Activated CD8-positive, alpha-beta memory T cell treated with anti-CD3 and anti-CD28 coated beads for 24 hours (primary cell): Measurements from ENCODE around the gene HS1BP3.

Experiments
- DNase-seq: peaks from one replicate; pipeline ENCODE4 v3.0.0-alpha.2; 2020

HS1BP3 gene

GRCh38 chr2:20582600-20583221 is 68.2 kb downstream of the HS1BP3 start:
- DNase-seq = no peak

- no peak for DNase-seq
These were observed 70.0 kb downstream of the HS1BP3 start for GRCh38 chr2:20580690-20581437.

DNA sequence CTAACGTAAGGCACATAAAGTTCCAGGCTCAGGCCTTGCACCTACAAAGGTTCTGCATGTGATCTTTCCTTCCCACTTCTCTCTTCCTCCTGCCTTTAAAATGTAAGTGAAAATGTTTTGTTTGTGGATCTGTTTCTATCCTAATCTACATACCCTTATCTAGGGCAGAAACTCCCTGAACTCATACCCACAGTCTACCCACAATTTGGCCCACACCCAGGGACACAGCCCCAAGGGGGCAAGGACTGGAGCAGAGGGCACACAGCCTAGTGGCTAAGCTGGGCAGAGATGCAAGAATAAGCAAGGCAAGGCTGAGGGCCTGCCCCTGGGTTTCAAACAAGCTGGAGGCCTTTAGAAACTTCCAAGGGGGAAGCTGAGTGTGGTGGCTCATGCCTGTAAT is 71.0 kb downstream of the HS1BP3 start:
- no peak for DNase-seq

- DNase-seq = no peak
These were observed 71.7 kb downstream of the HS1BP3 start for GRCh38 chr2:20578895-20579825.

GRCh38 chr2:20578266-20578894 is 72.5 kb downstream of the HS1BP3 start:
- DNase-seq = no peak

- no peak for DNase-seq
These were observed 73.2 kb downstream of the HS1BP3 start for GRCh38 chr2:20577495-20578235.

- DNase-seq = peak; percentile 64
These were observed 74.2 kb downstream of the HS1BP3 start for GRCh38 chr2:20576598-20577115.

DNA sequence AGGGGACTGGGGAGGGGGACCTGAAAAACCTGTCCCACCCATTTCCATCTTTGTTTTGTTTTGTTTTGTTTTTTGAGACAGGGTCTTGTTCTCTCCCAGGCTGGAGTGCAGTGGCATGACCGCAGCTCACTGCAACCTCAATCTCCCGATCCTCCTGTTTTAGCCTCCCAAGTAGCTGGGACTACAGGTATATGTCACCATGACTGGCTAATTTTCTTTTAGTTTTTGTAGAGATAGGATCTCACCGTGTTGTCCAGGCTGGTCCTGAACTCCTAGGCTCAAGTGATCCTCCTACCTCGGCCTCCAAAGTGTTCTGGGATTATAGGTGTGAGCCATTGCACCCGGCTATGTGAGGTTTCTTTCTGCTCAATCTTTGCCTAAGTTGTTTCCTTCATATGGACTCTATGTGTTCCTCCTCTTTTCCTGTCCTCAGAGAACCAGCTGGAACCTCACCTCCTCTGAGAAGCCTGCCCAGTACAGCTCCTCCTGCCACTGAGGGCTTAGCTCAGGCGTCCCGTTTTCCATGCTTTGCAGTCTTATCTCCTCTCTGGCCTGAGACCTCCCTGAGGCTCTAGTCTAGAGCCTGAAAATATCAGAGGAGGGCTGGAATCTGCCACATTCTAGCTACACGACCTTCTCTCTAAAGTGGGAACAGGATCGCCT is 74.8 kb downstream of the HS1BP3 start:
- no peak for DNase-seq

GRCh38 chr2:20575414-20575813 is 75.5 kb downstream of the HS1BP3 start:
- no peak for DNase-seq

DNA sequence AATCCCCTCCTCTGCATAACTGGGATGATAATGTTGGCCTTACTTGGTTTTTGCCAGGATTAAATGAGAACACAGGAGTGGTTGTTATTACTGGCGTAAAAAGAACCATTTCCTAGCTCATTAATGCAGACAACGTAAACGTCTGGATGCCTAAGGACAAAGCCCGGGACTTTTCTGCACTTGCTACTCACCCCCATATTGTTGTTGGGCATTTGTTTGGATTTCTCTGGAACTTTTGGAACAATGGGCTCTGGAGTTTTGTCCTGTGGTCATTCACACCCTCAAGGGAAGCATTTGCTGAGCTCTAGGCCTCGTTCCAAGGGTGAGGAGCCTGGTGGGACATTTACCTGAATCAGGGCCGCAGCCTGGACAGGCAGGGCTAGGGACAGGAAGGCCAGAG is 76.0 kb downstream of the HS1BP3 start:
- DNase-seq = no peak

DNA sequence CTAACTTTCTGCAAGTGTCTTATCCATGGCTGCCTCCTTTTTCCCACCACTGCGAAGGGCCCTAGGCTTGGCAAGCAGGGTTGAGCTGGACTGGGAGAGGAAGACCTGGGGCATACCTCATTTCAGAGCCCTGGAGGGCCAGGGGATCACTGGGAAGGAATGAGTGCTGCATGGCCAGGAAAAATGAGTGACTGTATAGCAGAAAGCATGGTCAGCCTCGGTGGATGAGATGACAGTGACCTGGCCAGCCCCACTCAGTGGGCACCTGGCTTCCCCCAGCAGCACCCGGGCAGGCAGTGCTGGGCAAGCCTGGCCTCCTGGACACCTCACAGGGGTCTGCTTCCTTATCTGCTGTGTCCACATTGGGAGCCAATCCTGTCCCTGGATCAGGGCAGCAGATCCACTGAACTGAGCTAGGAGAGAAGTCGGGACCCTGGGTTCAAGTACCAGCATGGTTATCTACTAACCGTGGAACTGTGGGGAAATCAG is 76.4 kb downstream of the HS1BP3 start:
- DNase-seq = no peak

GRCh38 chr2:20573620-20574422 is 77.1 kb downstream of the HS1BP3 start:
- DNase-seq = no peak

DNA sequence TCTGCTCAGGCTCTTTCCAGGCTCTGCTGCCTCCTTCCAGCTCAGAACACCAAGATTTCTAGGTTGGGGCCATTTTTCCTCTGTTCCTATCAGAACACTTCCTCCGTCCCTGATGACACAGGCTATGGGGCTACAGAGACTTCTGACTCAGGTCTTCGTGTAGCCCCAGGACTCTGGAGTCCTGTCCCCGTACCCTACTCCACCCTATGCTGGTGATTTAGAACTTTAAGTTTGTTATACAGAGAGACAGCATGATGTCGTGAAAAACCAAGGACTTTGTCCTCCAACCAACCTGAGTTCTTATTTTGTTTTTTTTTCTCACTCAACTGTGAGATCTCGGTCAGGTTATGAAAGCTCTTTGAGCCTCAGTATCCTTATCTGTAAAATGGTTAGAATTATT is 78.7 kb downstream of the HS1BP3 start:
- no peak for DNase-seq

DNA sequence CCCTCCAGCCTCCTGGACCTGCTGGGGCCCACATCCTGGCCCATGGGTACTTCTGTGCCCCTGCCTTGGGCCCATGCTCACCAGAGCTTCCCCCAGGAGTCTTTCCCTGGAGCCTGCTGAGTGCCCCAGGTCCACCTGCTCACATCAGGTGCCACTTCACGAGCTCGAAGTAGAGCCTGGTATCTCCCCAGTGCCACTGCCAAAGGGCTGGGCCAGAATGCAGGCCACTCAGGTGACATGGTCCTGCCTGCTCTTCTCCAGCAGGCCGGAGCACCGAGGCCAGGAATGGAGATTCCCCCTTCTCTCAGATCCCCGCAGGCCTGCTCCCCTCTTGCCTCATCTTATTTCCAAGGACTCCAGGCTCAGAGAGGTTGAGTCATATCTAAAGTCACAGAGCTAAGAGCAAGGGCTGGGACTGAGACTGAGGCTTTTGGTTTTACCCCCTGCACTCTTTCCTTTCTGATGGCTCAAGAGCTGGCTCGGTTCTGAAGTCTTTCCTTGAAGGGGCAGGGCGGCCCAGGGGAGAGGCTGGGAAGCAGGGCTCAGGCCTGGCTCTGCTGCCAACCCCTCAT is 79.2 kb downstream of the HS1BP3 start:
- no peak for DNase-seq

GRCh38 chr2:20571231-20571630 is 79.7 kb downstream of the HS1BP3 start:
- no peak for DNase-seq

DNA sequence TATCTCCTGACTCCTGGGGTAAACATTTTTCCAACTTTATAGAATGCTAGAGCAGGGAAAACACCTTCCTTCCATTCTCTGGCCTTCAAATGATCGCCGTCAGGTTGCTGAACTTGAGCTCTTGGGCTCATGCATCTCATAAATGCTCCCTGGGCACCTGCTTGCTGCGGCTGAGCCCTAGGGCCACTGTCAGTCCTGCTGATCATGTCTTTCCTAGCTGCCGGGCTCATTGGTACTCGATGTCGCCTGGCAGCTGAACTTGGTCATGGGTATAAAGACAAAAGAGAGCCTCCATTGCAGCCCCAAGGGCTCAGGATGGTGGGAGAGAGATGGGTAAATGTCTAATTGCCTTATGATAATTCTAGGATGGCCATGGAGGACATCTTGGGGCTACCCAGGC is 80.6 kb downstream of the HS1BP3 start:
- DNase-seq = no peak

DNA sequence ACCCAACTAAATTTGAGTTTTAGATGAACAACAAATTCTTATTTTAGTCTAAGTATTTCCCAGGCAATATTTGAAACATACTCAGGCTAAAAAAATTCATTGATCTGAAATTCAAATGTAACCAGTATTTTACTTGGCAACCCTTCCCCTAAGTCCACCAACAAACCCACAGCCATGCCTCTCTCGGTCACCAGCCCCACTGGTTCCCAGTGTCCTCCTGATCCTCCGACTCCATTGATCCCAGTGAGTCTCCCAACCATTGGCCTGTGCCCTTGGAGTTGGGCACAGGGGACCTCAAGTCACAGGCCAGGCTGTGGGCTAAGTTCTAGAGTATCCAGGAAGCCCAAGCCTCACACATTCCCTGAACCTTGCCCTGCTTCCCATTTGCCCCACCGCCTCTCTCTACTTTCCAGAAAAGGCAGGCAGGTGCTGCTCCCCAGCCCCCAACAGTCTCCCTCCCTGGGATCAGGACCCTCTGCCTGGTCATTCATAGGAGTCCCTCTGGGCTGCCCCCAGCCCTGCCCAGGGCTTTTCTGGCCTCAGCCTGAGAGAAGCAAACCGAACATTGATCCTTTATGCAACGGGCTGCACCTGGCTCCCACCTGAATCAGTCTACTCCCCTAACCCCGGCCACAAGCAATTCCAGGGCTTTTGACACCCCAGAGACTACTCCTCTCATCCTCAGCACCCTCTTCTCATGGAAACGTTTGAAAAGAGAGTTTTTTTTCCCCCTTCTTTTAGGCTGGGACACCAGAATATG is 81.3 kb downstream of the HS1BP3 start:
- DNase-seq = no peak

GRCh38 chr2:20568501-20569463 is 82.1 kb downstream of the HS1BP3 start:
- DNase-seq = no peak
